Testis (tissue), 3 donors: ENCODE results near the gene CDKL5. TPM values are rescaled to one million over a fixed set of nuclear protein-coding genes. Genes with fewer than 3 reads are reported as not detected.

Experiments used
- DNase-seq: peaks from one replicate; pipeline ENCODE4 v3.0.0-alpha.2; 2019
- H3K27ac ChIP-seq, 2 donors: fragments of 200-600 bp; sonication (generic); one replicate each; pipeline ENCODE4 v1.5.1; 2019
- H3K27me3 ChIP-seq: fragments of 200-600 bp; sonication (generic); one replicate; pipeline ENCODE4 v1.5.1; 2019
- H3K36me3 ChIP-seq: fragments of 200-600 bp; sonication (generic); one replicate; pipeline ENCODE4 v1.5.1; 2017; ENCODE audit warnings: low read depth; ENCODE audit errors: missing control alignments
- H3K4me1 ChIP-seq: fragments of 200-600 bp; sonication (generic); one replicate; pipeline ENCODE4 v1.5.1; 2019
- H3K4me3 ChIP-seq, 2 donors: fragments of 200-600 bp; sonication (generic); one replicate each; pipeline ENCODE4 v1.5.1; 2017 to 2019
- H3K9me3 ChIP-seq: fragments of 200-600 bp; sonication (generic); one replicate; pipeline ENCODE4 v1.5.1; 2017
- POLR2A ChIP-seq: fragments of 450-650 bp; IDR thresholded peaks from one replicate; pipeline ENCODE4 v1.6.1; 2017; ENCODE audit warnings: antibody characterized with exemption, mild to moderate bottlenecking, moderate library complexity
- WGBS, 2 donors: methylation state at CpG; one replicate each; pipeline ENCODE4 v1.1.5; 2018; 5-methylcytosine and 5-hydroxymethylcytosine counted together
- intact Hi-C: fragments of 100-400 bp; cut with DNase I; formaldehyde crosslinking; loops from one replicate; pipeline ENCODE4 v1.15.1; 2023; ENCODE audit warnings: low total_unique reads
- polyA plus RNA-seq: library from polyadenylated mRNA; stranded (reverse); fragments of 350-450 nt; fragmentation: Illumina TruSeq; extraction: RNeasy Lipid Tissue Mini Kit (QIAGEN cat#74804); gene quantifications from one replicate; pipeline ENCODE4 v1.2.3, GENCODE V29; 2014; ENCODE audit warnings: low read depth, low replicate concordance; ENCODE audit not compliant: insufficient read depth
- small RNA-seq, 2 donors: library from RNA; depleted of rRNA; stranded (forward); fragments of <200 nt; gene quantifications; one replicate each; pipeline ENCODE3, GENCODE V24; 2016
- total RNA-seq, 2 donors: library from RNA; depleted of rRNA; stranded (reverse); fragments of >200 nt; gene quantifications; one replicate each; pipeline ENCODE4 v1.2.3, GENCODE V29; 2016
- TF ChIP-seq, protein P1 (sequence below), 3 experiments: fragments of 450-650 bp in 2 of 3; fragments of 200-600 bp in 1 of 3; sonication (generic) in 1 of 3; IDR thresholded peaks; one replicate each; pipeline ENCODE4 v1.5.1; 2016 to 2019; ENCODE audit warnings: antibody characterized with exemption in 3 of 3, mild to moderate bottlenecking in 2 of 3, moderate library complexity in 1 of 3

The CDKL5 gene
- total and polyA plus RNA-seq, 3 donors from 2014 or later: 20.1 to 24.7 (median 21.1) TPM

DNA sequence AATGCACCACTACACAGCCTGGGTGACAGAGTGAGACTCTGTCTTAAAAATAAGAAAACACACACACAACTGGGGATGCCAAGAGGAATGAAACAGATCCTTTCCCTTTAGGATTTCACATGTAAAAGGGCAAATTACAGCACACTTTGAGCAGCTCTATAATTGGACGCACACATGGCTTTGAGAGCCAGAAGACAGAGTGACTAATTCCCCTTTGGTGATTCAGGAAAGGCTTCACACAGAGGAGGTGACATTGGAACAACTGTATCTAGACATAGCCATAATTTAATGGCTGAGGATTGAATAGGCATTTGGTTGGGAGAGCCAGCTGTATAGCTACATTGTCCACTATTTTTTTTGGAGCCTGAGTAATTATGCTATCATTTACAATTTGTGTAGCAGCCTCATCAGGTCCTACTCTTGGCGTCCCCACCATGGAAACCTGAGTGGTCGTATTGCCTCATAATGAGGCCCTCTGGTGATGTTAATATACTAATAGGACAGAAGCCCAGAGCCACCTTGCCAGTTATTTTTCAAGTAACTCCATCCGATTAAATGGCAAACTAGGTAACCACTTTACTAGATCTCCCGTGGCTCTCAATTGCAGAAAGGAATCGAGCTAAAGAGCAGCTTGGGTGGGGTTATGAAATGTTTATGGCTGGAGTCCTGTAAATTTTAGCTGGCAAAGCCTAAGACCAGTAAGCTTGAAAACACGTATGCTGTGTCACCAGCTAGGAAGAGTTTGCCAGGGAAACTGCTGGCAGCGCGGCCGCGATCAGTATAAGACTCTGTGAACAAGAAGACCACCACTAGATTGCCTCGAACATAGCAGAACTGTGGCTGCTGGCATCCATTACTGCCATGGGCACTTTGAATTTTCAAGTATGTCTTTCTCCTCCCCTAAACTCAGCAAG, 273.6 kb downstream of the CDKL5 start:
- no peak for TF ChIP-seq POLR2A
- TF ChIP-seq, protein P1, sequence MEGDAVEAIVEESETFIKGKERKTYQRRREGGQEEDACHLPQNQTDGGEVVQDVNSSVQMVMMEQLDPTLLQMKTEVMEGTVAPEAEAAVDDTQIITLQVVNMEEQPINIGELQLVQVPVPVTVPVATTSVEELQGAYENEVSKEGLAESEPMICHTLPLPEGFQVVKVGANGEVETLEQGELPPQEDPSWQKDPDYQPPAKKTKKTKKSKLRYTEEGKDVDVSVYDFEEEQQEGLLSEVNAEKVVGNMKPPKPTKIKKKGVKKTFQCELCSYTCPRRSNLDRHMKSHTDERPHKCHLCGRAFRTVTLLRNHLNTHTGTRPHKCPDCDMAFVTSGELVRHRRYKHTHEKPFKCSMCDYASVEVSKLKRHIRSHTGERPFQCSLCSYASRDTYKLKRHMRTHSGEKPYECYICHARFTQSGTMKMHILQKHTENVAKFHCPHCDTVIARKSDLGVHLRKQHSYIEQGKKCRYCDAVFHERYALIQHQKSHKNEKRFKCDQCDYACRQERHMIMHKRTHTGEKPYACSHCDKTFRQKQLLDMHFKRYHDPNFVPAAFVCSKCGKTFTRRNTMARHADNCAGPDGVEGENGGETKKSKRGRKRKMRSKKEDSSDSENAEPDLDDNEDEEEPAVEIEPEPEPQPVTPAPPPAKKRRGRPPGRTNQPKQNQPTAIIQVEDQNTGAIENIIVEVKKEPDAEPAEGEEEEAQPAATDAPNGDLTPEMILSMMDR (IDR thresholded peaks at IDR 0.05): no peak
- Histone ChIP-seq H3K27me3 (no peaks in the 10 kb centered on the region), H3K9me3 (no peaks in the 10 kb centered on the region), H3K4me1 (no peaks in the 10 kb centered on the region), H3K27ac (no peak overlapping the region), H3K4me3 (no peak overlapping the region), H3K36me3 (no peaks in the 10 kb centered on the region)
- no peak for DNase-seq
- 92 to 93% methylated on average over 11 to 12 of the region's 12 CpGs for WGBS, 2 donors
- intact Hi-C loops: no loop called here

DNA sequence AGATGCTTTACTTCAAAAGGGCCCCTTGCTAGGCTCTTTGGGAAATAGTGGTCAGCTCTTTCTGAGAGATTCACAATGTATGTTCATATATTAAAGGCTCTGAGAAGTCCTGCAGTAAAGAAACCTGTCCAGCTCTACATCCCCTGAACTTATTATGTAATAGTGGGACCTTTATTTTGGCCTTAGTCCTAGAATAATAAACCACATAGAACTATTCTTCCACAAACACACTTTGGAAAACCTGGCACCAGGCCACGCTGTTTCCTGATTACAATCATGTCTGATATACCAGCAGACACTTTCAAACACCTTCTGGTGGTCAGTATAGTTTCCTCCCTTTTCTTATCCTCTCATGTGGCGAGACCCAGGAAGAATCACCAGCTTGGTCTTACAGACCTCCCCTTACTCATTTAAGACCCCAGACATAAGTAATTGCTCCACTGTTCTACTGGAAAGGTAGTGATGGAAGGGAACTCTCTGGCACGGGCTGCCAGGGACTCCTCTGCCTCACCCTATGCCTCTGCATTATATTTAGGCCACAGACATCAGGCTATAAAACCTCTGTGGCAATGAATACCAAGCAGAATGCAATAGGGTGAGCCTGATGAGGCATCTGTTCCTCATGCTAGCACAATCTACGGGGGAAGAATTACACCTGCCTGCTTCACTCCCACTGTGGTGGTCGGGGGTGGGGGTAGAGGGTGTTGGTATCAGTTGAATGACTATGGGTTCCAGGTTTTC, 276.4 kb downstream of the CDKL5 start:
- Histone ChIP-seq H3K27ac (no peak overlapping the region), H3K36me3 (no peaks in the 10 kb centered on the region), H3K4me3 (no peak overlapping the region), H3K4me1 (no peaks in the 10 kb centered on the region), H3K27me3 (no peaks in the 10 kb centered on the region), H3K9me3 (no peaks in the 10 kb centered on the region)
- 80 to 90% methylated on average over 3 to 5 of the region's 5 CpGs for WGBS, 2 donors
- TF ChIP-seq, protein P1 (IDR thresholded peaks at IDR 0.05): no peak
- TF ChIP-seq POLR2A: no peak
- intact Hi-C loops: no loop called here
- no peak for DNase-seq

DNA sequence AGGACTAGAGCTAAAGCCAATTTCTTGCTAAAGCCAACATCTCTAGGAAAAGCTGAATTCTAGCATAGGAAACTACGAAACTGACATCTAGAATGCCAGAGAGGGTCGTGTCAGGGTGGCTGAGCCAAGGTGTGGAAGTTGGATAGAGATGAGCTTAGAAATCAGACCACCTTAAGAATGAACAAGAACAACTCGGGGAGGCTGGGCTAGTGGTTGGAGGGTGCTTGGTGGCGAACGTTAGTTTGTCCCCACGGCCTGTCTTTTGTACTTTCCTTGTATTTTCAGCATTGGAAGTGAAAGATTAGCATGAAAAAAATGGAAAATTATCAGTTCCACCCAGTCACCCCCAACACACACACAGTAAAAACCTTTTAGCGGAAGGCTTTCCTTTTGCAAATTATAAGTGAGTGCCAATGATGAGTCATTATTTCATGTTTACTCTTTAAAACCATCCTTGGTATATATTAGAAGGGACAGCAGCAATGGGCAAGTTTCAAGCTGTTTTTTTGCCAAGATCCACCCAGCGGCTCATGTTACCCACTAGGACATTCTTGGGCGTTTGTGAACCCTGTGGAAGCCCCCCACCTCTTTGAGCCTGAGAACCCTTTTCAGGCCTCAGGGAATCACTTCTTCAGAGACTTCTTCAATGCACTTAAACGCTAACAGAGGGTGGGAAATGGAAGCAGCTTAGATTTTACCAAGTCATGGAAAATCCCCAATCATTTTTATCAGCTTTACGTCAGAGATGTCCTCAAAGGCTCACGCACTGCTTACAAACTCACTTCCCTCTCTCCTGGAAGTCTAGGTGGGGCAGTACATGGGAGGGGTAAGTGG, 277.2 kb downstream of the CDKL5 start:
- H3K9me3 ChIP-seq: no peaks in the 10 kb centered on the region
- no peaks in the 10 kb centered on the region for H3K27me3 ChIP-seq
- no peak overlapping the region for H3K27ac ChIP-seq
- DNase-seq: no peak
- intact Hi-C loops: no loop called here
- WGBS, 2 donors: 81 to 86% methylated on average over 12 of the region's 12 CpGs
- H3K36me3 ChIP-seq: no peaks in the 10 kb centered on the region
- H3K4me1 ChIP-seq: no peaks in the 10 kb centered on the region
- no peak overlapping the region for H3K4me3 ChIP-seq
- no peak for TF ChIP-seq POLR2A
- TF ChIP-seq, protein P1 (IDR thresholded peaks at IDR 0.05): no peak

Small RNA genes lying within 50 kb of the gene (small RNA-seq; reads per million reads assigned to genes)
- 0 reads per million in 2 donors for gene RF00019

Other genes starting within 250 kb of the CDKL5 start
- 10 to 100 TPM; 10.2 to 20.0 TPM for gene BEND2, start 204.7 kb upstream of the CDKL5 start, total RNA-seq
- gene BEND2, start 204.7 kb upstream of the CDKL5 start, polyA plus RNA-seq: 7.8 TPM
- gene SCML2, start 70.9 kb upstream of the CDKL5 start, total RNA-seq: 10 to 100 TPM; 15.2 to 15.3 TPM
- gene SCML2, start 70.9 kb upstream of the CDKL5 start, polyA plus RNA-seq: 19.1 TPM
- not detected for gene RS1, start 246.5 kb downstream of the CDKL5 start, total RNA-seq
- gene RS1, start 246.5 kb downstream of the CDKL5 start, polyA plus RNA-seq: not detected